Naive thymus-derived CD4-positive, alpha-beta T cell (primary cell): Measurements from ENCODE around the gene ADGRF3. TPM values are rescaled to one million over a fixed set of nuclear protein-coding genes. Genes with fewer than 3 reads are reported as not detected.

Source experiments
- ATAC-seq: fragments of 150-1000 bp; cut with Tn5 transposase; 2 replicates; pipeline ENCODE4 v1.10.0; 2021; ENCODE audit warnings: mild to moderate bottlenecking, moderate library complexity
- CTCF ChIA-PET: fragments of 350-600 bp; sonication (Branson Sonifier 250); formaldehyde crosslinking; loops from one replicate; lab custom pipeline; 2021; ENCODE audit warnings: antibody characterized with exemption; lab: Charles Lee
- POLR2A ChIA-PET: fragments of 350-600 bp; sonication (Branson Sonifier 250); formaldehyde crosslinking; loops from one replicate; lab custom pipeline; 2021; ENCODE audit warnings: antibody characterized with exemption, inconsistent platforms; lab: Charles Lee
- DNase-seq, 9 donors: peaks; one replicate each; pipeline versions ENCODE4 v3.0.0 to v3.0.0-alpha.2; 2020 to 2022; ENCODE audit warnings: mixed read lengths in 1 of 9
- H3K27ac ChIP-seq: one replicate; pipeline ENCODE4 v1.7.0; 2013; ENCODE audit warnings: mild to moderate bottlenecking, low read depth, low read length, moderate library complexity
- H3K27me3 ChIP-seq, 2 donors: one replicate each; pipeline ENCODE4 v1.7.0; 2013; ENCODE audit warnings: low read length in 2 of 2, mild to moderate bottlenecking in 2 of 2, moderate library complexity in 2 of 2; ENCODE audit not compliant: control insufficient read depth in 2 of 2, insufficient read depth in 2 of 2
- H3K36me3 ChIP-seq, 3 experiments: 1 replicate in 2 of 3; 2 replicates in 1 of 3; pipeline ENCODE4 v1.7.0; 2013; ENCODE audit warnings: low read length in 3 of 3, mild to moderate bottlenecking in 3 of 3, moderate library complexity in 1 of 3; ENCODE audit not compliant: insufficient read depth in 3 of 3, control insufficient read depth in 2 of 3
- H3K4me1 ChIP-seq, 2 donors: one replicate each; pipeline ENCODE4 v1.7.0; 2013; ENCODE audit warnings: low read length in 2 of 2, mild to moderate bottlenecking in 2 of 2, moderate library complexity in 1 of 2; ENCODE audit not compliant: control insufficient read depth in 2 of 2, insufficient read depth in 2 of 2
- H3K4me3 ChIP-seq: 2 replicates; pipeline ENCODE4 v1.7.0; 2013; ENCODE audit warnings: mild to moderate bottlenecking, low read length
- H3K9me3 ChIP-seq, 3 experiments: 1 replicate in 2 of 3; 2 replicates in 1 of 3; pipeline ENCODE4 v1.7.0; 2013; ENCODE audit warnings: low read length in 3 of 3; ENCODE audit not compliant: control insufficient read depth in 2 of 3
- H3K27ac Mint-ChIP-seq, 9 donors: one replicate each; pipeline ENCODE4 v1.8.0; 2020 to 2022; ENCODE audit warnings: mixed read lengths in 9 of 9, mild to moderate bottlenecking in 8 of 9, moderate library complexity in 5 of 9, inconsistent platforms in 2 of 9
- H3K27me3 Mint-ChIP-seq, 5 donors: one replicate each; pipeline ENCODE4 v1.8.0; 2021 to 2022; ENCODE audit warnings: mixed read lengths in 5 of 5, mild to moderate bottlenecking in 1 of 5
- H3K36me3 Mint-ChIP-seq, 5 donors: one replicate each; pipeline ENCODE4 v1.8.0; 2020 to 2022; ENCODE audit warnings: mixed read lengths in 5 of 5, mild to moderate bottlenecking in 3 of 5, inconsistent platforms in 1 of 5
- H3K4me1 Mint-ChIP-seq, 7 donors: one replicate each; pipeline ENCODE4 v1.8.0; 2020 to 2022; ENCODE audit warnings: mixed read lengths in 7 of 7, mild to moderate bottlenecking in 3 of 7, inconsistent platforms in 1 of 7
- H3K4me3 Mint-ChIP-seq, 10 donors: one replicate each; pipeline ENCODE4 v1.8.0; 2020 to 2022; ENCODE audit warnings: mild to moderate bottlenecking in 10 of 10, mixed read lengths in 10 of 10, moderate library complexity in 6 of 10, inconsistent platforms in 2 of 10
- H3K9me3 Mint-ChIP-seq, 11 donors: one replicate each; pipeline ENCODE4 v1.8.0; 2020 to 2022; ENCODE audit warnings: mixed read lengths in 11 of 11, mild to moderate bottlenecking in 4 of 11, inconsistent platforms in 1 of 11, moderate library complexity in 1 of 11
- intact Hi-C, 2 donors: fragments of 100-400 bp; cut with micrococcal nuclease; formaldehyde crosslinking; loops; one replicate each; pipeline ENCODE4 v1.15.1; 2023
- polyA plus RNA-seq, 2 donors: library from polyadenylated mRNA; unstranded; fragments of 300-500 nt; fragmentation: Illumina TruSeq; gene quantifications; one replicate each; pipeline ENCODE4 v1.2.3, GENCODE V29; 2021
- total RNA-seq, 6 experiments: library from RNA in 5 of 6; stranded (reverse) in 5 of 6; gene quantifications; 1 replicate in 5 of 6; 2 replicates in 1 of 6; pipeline ENCODE4 v1.2.3 and lab custom pipeline; 2021 to 2026

The ADGRF3 gene
- total RNA-seq (1 to 10 TPM; 1.2 to 5.0 (median 2.6) TPM), polyA plus RNA-seq (under 1 TPM; 0.09 to 0.47 TPM), total RNA-seq (lab: John Stamatoyannopoulos, UW) (3.6 reads per million, percentile 19 among the genes with 10 or more reads in this experiment)

- Histone ChIP-seq H3K9me3 (no peaks in the 10 kb centered on the region), H3K4me1 (peaks cover 24 to 25% of the 10 kb centered on the region in 2 donors), H3K36me3 (peaks cover 0 to 4% (median 0%) of the 10 kb centered on the region in 3 experiments), H3K27me3 (no peaks in the 10 kb centered on the region), H3K4me3 (peak within 1 kb of the TSS; percentile 81), H3K27ac (peak within 1 kb of the TSS; percentile 88)
- DNase-seq (peak; percentile 31 to 82 (median 73)), ATAC-seq (peak; percentile 12)
- intact Hi-C loops, result loop anchor here (1.0 to 5.0 kb wide), 9 partner anchors 102 to 1374 kb away; partner anchors contain the start of genes DNAJC27 (in 2 of the 2), SLC35F6 (in 2 of the 2), AGBL5 (in 1 of the 2) and ATRAID (in 1 of the 2)
- no peaks in the 10 kb centered on the region for H3K27me3 Mint-ChIP-seq
- ChIA-PET CTCF (interaction anchor here (0.7 kb wide), 1 partner anchor 42 kb away, joined by 3 read pairs; no protein-coding TSS in a partner anchor), POLR2A (interaction anchor here (0.8 to 4.3 kb wide), 6 partner anchors 9 to 313 kb away, joined by 3 to 33 read pairs (median 4); partner anchors contain the start of gene RAB10)
- peak within 1 kb of the TSS; percentile 95 to 100 (median 99) for H3K27ac Mint-ChIP-seq
- peaks cover 31 to 66% (median 45%) of the 10 kb centered on the region in 7 donors for H3K4me1 Mint-ChIP-seq
- H3K36me3 Mint-ChIP-seq, result peaks cover 0 to 8% (median 4%) of the 10 kb centered on the region in 5 donors
- peaks cover 0 to 2% (median 0%) of the 10 kb centered on the region in 11 donors for H3K9me3 Mint-ChIP-seq
- peak within 1 kb of the TSS; percentile 84 to 100 (median 98) for H3K4me3 Mint-ChIP-seq
Observed at GRCh38 chr2:26346454-26347053, at the start of gene ADGRF3. Gene ADGRF3 (minus strand): TSS chr2:26346789. CDS start chr2:26346234, 555 bp downstream.

GRCh38 chr2:26395394-26395793, 48.8 kb upstream of the ADGRF3 start:
- no peaks in the 10 kb centered on the region for H3K9me3 Mint-ChIP-seq
- Histone ChIP-seq H3K4me1 (peaks cover 0 to 3% of the 10 kb centered on the region in 2 donors), H3K27ac (no peak overlapping the region), H3K9me3 (no peaks in the 10 kb centered on the region), H3K27me3 (no peaks in the 10 kb centered on the region), H3K4me3 (no peak overlapping the region), H3K36me3 (no peaks in the 10 kb centered on the region)
- peaks cover 0 to 8% (median 2%) of the 10 kb centered on the region in 5 donors for H3K36me3 Mint-ChIP-seq
- DNase-seq (no peak), ATAC-seq (no peak)
- ChIA-PET POLR2A (no interaction called here), CTCF (no interaction called here)
- H3K4me3 Mint-ChIP-seq, result no peak overlapping the region
- H3K27me3 Mint-ChIP-seq, result no peaks in the 10 kb centered on the region
- intact Hi-C loops, result no loop called here
- H3K27ac Mint-ChIP-seq, result no peak overlapping the region
- H3K4me1 Mint-ChIP-seq, result peaks cover 3 to 22% (median 16%) of the 10 kb centered on the region in 7 donors

- CTCF ChIA-PET, result no interaction called here
- Mint-ChIP-seq H3K27ac (peak overlapping the region in 1 of 9 donors; percentile 48), H3K36me3 (peaks cover 0 to 14% (median 4%) of the 10 kb centered on the region in 5 donors), H3K9me3 (no peaks in the 10 kb centered on the region), H3K4me1 (peaks cover 3 to 17% (median 15%) of the 10 kb centered on the region in 7 donors), H3K27me3 (no peaks in the 10 kb centered on the region), H3K4me3 (no peak overlapping the region)
- H3K36me3 ChIP-seq, result peaks cover 0 to 4% (median 0%) of the 10 kb centered on the region in 3 experiments
- no peaks in the 10 kb centered on the region for H3K9me3 ChIP-seq
- no peak overlapping the region for H3K27ac ChIP-seq
- peaks cover 0 to 3% of the 10 kb centered on the region in 2 donors for H3K4me1 ChIP-seq
- no peak overlapping the region for H3K4me3 ChIP-seq
- intact Hi-C loops, result no loop called here
- no peaks in the 10 kb centered on the region for H3K27me3 ChIP-seq
- DNase-seq (no peak), ATAC-seq (no peak)
- POLR2A ChIA-PET, result no interaction called here
Observed at GRCh38 chr2:26394694-26395093, 48.1 kb upstream of the ADGRF3 start.

- Histone ChIP-seq H3K36me3 (peaks cover 0 to 28% (median 0%) of the 10 kb centered on the region in 3 experiments), H3K27ac (no peak overlapping the region), H3K4me3 (no peak overlapping the region), H3K9me3 (no peaks in the 10 kb centered on the region), H3K4me1 (no peaks in the 10 kb centered on the region), H3K27me3 (no peaks in the 10 kb centered on the region)
- ChIA-PET CTCF (interaction anchor here (0.7 kb wide), 1 partner anchor 785 kb away, joined by 3 read pairs; no protein-coding TSS in a partner anchor), POLR2A (no interaction called here)
- Mint-ChIP-seq H3K27ac (no peak overlapping the region), H3K27me3 (no peaks in the 10 kb centered on the region), H3K9me3 (no peaks in the 10 kb centered on the region), H3K4me1 (peaks cover 0 to 5% (median 0%) of the 10 kb centered on the region in 7 donors), H3K4me3 (no peak overlapping the region), H3K36me3 (peaks cover 0 to 34% (median 14%) of the 10 kb centered on the region in 5 donors)
- DNase-seq (no peak), ATAC-seq (no peak)
- intact Hi-C loops, result no loop called here
Observed at GRCh38 chr2:26387189-26387588, 40.6 kb upstream of the ADGRF3 start.

GRCh38 chr2:26384597-26384996, 38.0 kb upstream of the ADGRF3 start:
- CTCF ChIA-PET, result no interaction called here
- H3K36me3 Mint-ChIP-seq, result peaks cover 0 to 26% (median 24%) of the 10 kb centered on the region in 5 donors
- no peak overlapping the region for H3K27ac ChIP-seq

GRCh38 chr2:26384183-26384582, 37.6 kb upstream of the ADGRF3 start:
- intact Hi-C loops, result no loop called here

More at GRCh38 chr2:26384597-26384996, 38.0 kb upstream of the ADGRF3 start:
- H3K36me3 ChIP-seq, result peaks cover 0 to 23% (median 0%) of the 10 kb centered on the region in 3 experiments
- no peak for ATAC-seq
- Mint-ChIP-seq H3K9me3 (no peaks in the 10 kb centered on the region), H3K27me3 (no peaks in the 10 kb centered on the region), H3K4me1 (peaks cover 0 to 11% (median 0%) of the 10 kb centered on the region in 7 donors), H3K27ac (no peak overlapping the region), H3K4me3 (no peak overlapping the region)
- H3K9me3 ChIP-seq, result no peaks in the 10 kb centered on the region
- H3K4me3 ChIP-seq, result no peak overlapping the region
- no peaks in the 10 kb centered on the region for H3K27me3 ChIP-seq
- POLR2A ChIA-PET, result no interaction called here
- intact Hi-C loops, result no loop called here
- DNase-seq, result no peak
- H3K4me1 ChIP-seq, result no peaks in the 10 kb centered on the region

More at GRCh38 chr2:26384183-26384582, 37.6 kb upstream of the ADGRF3 start:
- Histone ChIP-seq H3K36me3 (peaks cover 0 to 18% (median 0%) of the 10 kb centered on the region in 3 experiments), H3K4me3 (no peak overlapping the region), H3K27me3 (no peaks in the 10 kb centered on the region), H3K9me3 (no peaks in the 10 kb centered on the region), H3K27ac (no peak overlapping the region), H3K4me1 (no peaks in the 10 kb centered on the region)
- POLR2A ChIA-PET, result no interaction called here
- Mint-ChIP-seq H3K27me3 (no peaks in the 10 kb centered on the region), H3K4me3 (no peak overlapping the region), H3K36me3 (peaks cover 0 to 26% (median 24%) of the 10 kb centered on the region in 5 donors), H3K27ac (peak overlapping the region in 1 of 9 donors; percentile 6), H3K4me1 (peaks cover 0 to 11% (median 0%) of the 10 kb centered on the region in 7 donors), H3K9me3 (no peaks in the 10 kb centered on the region)
- ATAC-seq, result no peak
- DNase-seq, result no peak
- CTCF ChIA-PET, result interaction anchor here (0.6 kb wide), 1 partner anchor 539 kb away, joined by 4 read pairs; no protein-coding TSS in a partner anchor
